SK-N-MC (cell line): ENCODE measurements around the gene RHOT2.

Source experiments
- DNase-seq: peaks from one replicate; pipeline ENCODE4 v3.0.0-alpha.2; 2011; ENCODE audit warnings: low read depth, low spot score
- H3K27ac ChIP-seq: fragments of 200-600 bp; sonication (generic); 2 replicates; pipeline ENCODE4 v1.5.1; 2016; ENCODE audit warnings: mixed run types
- H3K36me3 ChIP-seq: fragments of 200-600 bp; sonication (generic); 2 replicates; pipeline ENCODE4 v1.6.1; 2017; ENCODE audit warnings: antibody characterized with exemption, low read length, mixed read lengths; ENCODE audit not compliant: insufficient read depth
- H3K4me3 ChIP-seq: fragments of 200-600 bp; sonication (generic); 2 replicates; pipeline ENCODE4 v1.5.1; 2016
- H3K9ac ChIP-seq: fragments of 200-600 bp; sonication (generic); 2 replicates; pipeline ENCODE4 v1.8.0; 2017; ENCODE audit warnings: mixed run types, mixed read lengths; ENCODE audit not compliant: insufficient read length
- H3K9me3 ChIP-seq: fragments of 200-600 bp; sonication (generic); 2 replicates; pipeline ENCODE4 v1.6.1; 2017; ENCODE audit warnings: low read depth, mild to moderate bottlenecking, antibody characterized with exemption, low read length, moderate library complexity, mixed read lengths
- EZH2 ChIP-seq: fragments of 200-600 bp; sonication (generic); IDR thresholded peaks from one replicate; pipeline ENCODE4 v1.6.1; 2017; ENCODE audit warnings: antibody characterized with exemption
- FOXP2 ChIP-seq: optimal IDR thresholded peaks from 2 replicates; pipeline ENCODE3; 2011; ENCODE audit warnings: mild to moderate bottlenecking, moderate library complexity; ENCODE audit not compliant: insufficient read depth; ENCODE audit errors: extremely low read length, control extremely low read depth
- POLR2AphosphoS5 ChIP-seq: IDR thresholded peaks from 2 replicates; pipeline ENCODE4 v1.6.1; 2012; ENCODE audit warnings: mild to moderate bottlenecking, low read depth, low read length, borderline replicate concordance

Gene RHOT2

DNA sequence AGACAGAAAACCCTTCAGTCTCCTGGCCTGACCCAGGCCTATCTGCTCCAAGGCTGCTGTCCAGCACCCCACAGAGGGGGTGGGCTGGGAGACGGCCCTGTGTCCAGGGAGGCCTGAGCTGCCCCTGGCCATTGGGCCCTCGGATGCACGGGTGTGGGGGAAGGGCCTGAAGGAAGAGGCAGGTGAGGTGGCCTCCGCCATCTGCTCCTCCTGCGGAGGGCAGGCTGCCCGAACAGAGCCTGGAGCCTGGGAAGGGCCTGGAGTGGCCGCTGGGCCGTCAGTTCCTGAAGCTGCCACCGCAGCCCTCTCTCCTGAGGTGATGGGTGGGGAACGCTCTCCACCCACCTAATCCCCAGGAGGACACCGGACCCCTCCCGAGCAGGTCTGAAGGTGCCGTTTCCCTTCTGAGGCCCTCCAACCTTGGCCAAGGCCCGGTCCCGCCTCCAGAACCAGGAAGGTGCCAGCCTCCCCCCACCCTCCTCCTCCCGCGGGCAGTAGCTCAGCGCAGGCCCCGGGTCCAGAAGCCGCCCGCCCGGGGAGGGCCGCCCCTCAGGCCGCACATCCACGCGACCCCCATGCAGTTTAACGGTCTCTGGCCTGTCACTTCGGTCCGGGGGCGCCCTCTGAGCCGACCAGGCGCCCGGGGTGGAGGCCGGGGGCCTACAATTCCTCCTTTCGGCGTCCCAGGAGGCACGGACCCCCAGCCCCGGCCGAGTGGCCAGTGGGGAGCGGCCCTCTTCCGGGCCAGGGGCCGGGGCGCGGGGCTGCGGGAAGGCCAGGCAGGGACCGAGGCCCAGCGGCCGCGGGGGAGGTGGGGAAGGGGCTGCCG lies 36.8 kb downstream of the RHOT2 start:
- Histone ChIP-seq H3K9ac (no peak overlapping the region), H3K27ac (no peak overlapping the region), H3K9me3 (no peaks in the 10 kb centered on the region), H3K36me3 (no peaks in the 10 kb centered on the region), H3K4me3 (no peak overlapping the region)
- no peak for DNase-seq
- TF ChIP-seq POLR2AphosphoS5 (no peak), FOXP2 (no peak), EZH2 (no peak)

- DNase-seq = no peak
- Histone ChIP-seq H3K36me3 (no peaks in the 10 kb centered on the region), H3K9me3 (no peaks in the 10 kb centered on the region), H3K9ac (no peak within 1 kb of the TSS), H3K4me3 (no peak within 1 kb of the TSS), H3K27ac (no peak within 1 kb of the TSS)
- TF ChIP-seq FOXP2 (no peak), EZH2 (no peak), POLR2AphosphoS5 (no peak)
Measured at GRCh38 chr16:705431-706188, 37.7 kb downstream of the RHOT2 start, which contains the start of gene FBXL16. FBXL16 (minus strand) TSS chr16:705801; CDS start chr16:697405, 8,396 bp downstream.

DNA sequence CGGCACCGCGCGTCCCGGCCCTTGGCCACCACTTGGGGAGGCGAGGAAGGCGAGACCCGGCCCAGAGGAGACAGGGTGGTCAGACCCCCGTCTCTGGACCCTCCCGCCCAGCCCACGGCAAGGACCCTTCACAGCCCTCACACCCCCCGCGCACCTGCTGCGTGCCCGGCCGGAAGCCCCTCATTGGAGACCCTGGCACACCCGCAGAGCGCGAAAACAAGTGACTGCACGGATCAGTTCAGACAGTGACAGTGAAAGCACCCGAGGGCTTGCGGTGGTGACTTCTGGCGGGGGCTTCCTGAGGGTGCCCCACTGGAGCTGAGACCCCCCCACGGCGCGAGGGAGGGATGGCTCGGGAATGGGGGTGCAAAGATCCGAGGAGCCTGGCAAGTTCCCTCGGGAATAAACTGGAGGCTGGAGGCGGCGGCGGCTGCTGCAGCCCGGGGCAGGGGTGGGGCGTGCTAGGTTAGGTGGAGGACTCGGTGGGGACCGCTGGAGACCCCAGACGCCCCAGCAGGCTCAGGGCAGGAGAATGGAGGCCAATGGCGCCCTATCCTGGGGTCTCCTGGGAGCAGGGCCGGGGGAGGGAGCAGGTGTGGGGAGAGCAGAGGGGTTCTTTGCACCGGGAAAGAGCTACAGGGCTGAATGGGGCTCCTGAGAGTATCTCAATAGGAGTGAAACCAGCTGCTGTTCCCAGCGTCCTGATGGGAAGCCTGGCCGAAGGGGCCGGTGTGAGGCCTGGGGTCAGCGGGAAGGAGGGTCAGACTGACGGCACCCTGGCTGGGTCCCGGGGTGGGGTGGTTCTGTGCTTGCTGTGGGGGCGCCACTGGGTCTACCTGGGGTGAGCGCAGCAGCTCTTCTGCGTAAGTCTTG lies 38.5 kb downstream of the RHOT2 start:
- Histone ChIP-seq H3K36me3 (no peaks in the 10 kb centered on the region), H3K9me3 (no peaks in the 10 kb centered on the region), H3K4me3 (no peak overlapping the region), H3K27ac (no peak overlapping the region), H3K9ac (no peak overlapping the region)
- TF ChIP-seq EZH2 (no peak), POLR2AphosphoS5 (no peak), FOXP2 (no peak)
- no peak for DNase-seq

- TF ChIP-seq EZH2 (no peak), POLR2AphosphoS5 (no peak), FOXP2 (no peak)
- H3K9ac ChIP-seq = no peak overlapping the region
Measured at GRCh38 chr16:707062-707538, 39.2 kb downstream of the RHOT2 start.

GRCh38 chr16:708019-708418 lies 40.1 kb downstream of the RHOT2 start:
- H3K4me3 ChIP-seq = no peak overlapping the region
- no peak for TF ChIP-seq FOXP2
- no peak for TF ChIP-seq EZH2
- no peak overlapping the region for H3K9ac ChIP-seq
- DNase-seq = no peak
- no peaks in the 10 kb centered on the region for H3K36me3 ChIP-seq
- no peaks in the 10 kb centered on the region for H3K9me3 ChIP-seq
- no peak overlapping the region for H3K27ac ChIP-seq

More at GRCh38 chr16:707062-707538, 39.2 kb downstream of the RHOT2 start:
- H3K36me3 ChIP-seq = no peaks in the 10 kb centered on the region
- H3K27ac ChIP-seq = no peak overlapping the region
- H3K4me3 ChIP-seq = no peak overlapping the region
- no peak for DNase-seq
- H3K9me3 ChIP-seq = no peaks in the 10 kb centered on the region

- TF ChIP-seq FOXP2 = no peak
- TF ChIP-seq EZH2 = no peak
- no peak for TF ChIP-seq POLR2AphosphoS5
- H3K27ac ChIP-seq = no peak overlapping the region
- DNase-seq = no peak
- no peaks in the 10 kb centered on the region for H3K9me3 ChIP-seq
- H3K36me3 ChIP-seq = no peaks in the 10 kb centered on the region
- no peak overlapping the region for H3K9ac ChIP-seq
- H3K4me3 ChIP-seq = no peak overlapping the region
Measured at GRCh38 chr16:708959-709358, 41.0 kb downstream of the RHOT2 start.

- no peak for TF ChIP-seq FOXP2
- TF ChIP-seq POLR2AphosphoS5 = no peak
- Histone ChIP-seq H3K27ac (no peak overlapping the region), H3K4me3 (no peak overlapping the region), H3K9me3 (no peaks in the 10 kb centered on the region), H3K36me3 (no peaks in the 10 kb centered on the region), H3K9ac (no peak overlapping the region)
- peak; percentile 44 for DNase-seq
Measured at GRCh38 chr16:709566-710499, 41.9 kb downstream of the RHOT2 start.
